Esophagus muscularis mucosa (tissue), 3 donors: Measurements from ENCODE around the gene ENOX1.

Source experiments
- POLR2A ChIP-seq: fragments of 450-650 bp; IDR thresholded peaks from one replicate; pipeline ENCODE4 v1.6.1; 2017; ENCODE audit warnings: antibody characterized with exemption, moderate library complexity, mild to moderate bottlenecking, low read depth
- POLR2AphosphoS5 ChIP-seq, 2 donors: sonication (generic); formaldehyde crosslinking; IDR thresholded peaks; one replicate each; pipeline ENCODE4 v1.6.1; 2017; ENCODE audit warnings: antibody characterized with exemption in 2 of 2
- TF ChIP-seq, protein P1 (sequence below), 3 experiments: fragments of 200-600 bp in 2 of 3; fragments of 450-650 bp in 1 of 3; sonication (generic) in 2 of 3; IDR thresholded peaks; one replicate each; pipeline ENCODE4 v1.5.1; 2017 to 2019; ENCODE audit warnings: antibody characterized with exemption in 3 of 3, mild to moderate bottlenecking in 2 of 3, moderate library complexity in 1 of 3

- TF ChIP-seq POLR2A (no peak), POLR2AphosphoS5 (IDR thresholded peaks at IDR 0.05) (no peak)
- TF ChIP-seq, protein P1, sequence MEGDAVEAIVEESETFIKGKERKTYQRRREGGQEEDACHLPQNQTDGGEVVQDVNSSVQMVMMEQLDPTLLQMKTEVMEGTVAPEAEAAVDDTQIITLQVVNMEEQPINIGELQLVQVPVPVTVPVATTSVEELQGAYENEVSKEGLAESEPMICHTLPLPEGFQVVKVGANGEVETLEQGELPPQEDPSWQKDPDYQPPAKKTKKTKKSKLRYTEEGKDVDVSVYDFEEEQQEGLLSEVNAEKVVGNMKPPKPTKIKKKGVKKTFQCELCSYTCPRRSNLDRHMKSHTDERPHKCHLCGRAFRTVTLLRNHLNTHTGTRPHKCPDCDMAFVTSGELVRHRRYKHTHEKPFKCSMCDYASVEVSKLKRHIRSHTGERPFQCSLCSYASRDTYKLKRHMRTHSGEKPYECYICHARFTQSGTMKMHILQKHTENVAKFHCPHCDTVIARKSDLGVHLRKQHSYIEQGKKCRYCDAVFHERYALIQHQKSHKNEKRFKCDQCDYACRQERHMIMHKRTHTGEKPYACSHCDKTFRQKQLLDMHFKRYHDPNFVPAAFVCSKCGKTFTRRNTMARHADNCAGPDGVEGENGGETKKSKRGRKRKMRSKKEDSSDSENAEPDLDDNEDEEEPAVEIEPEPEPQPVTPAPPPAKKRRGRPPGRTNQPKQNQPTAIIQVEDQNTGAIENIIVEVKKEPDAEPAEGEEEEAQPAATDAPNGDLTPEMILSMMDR (IDR thresholded peaks at IDR 0.05) = no peak
These were observed 27.9 kb downstream of the ENOX1 start for GRCh38 chr13:43758834-43759233.
